Activated T-helper 1 cell treated with anti-CD3 and anti-CD28 coated beads, Interleukin-12 subunit alpha, Interleukin-12 subunit beta, Interleukin-2, Interleukin-4 antibody, amounts not matched to agents 30 ng/mL and 10 ng/mL and 1 ng/mL, durations not matched to agents 14 hours and 24 hours and 36 hours (primary cell): ENCODE data around the gene EFCAB8. TPM values are rescaled to one million over a fixed set of nuclear protein-coding genes. Genes with fewer than 3 reads are reported as not detected.
"Not testable (repeated sequence)": the region's sequence is repeated elsewhere in the genome, so short reads cannot be mapped to it uniquely, and the experiment has no call there.

Experiments used
- DNase-seq: peaks from one replicate; pipeline ENCODE4 v3.0.0; 2021; ENCODE audit warnings: low spot score
- H3K27ac Mint-ChIP-seq: one replicate; pipeline ENCODE4 v1.8.0; 2021; ENCODE audit warnings: mild to moderate bottlenecking, mixed read lengths
- H3K27me3 Mint-ChIP-seq: one replicate; pipeline ENCODE4 v1.8.0; 2022; ENCODE audit warnings: mild to moderate bottlenecking, moderate library complexity, mixed read lengths; ENCODE audit not compliant: insufficient read depth
- H3K36me3 Mint-ChIP-seq: one replicate; pipeline ENCODE4 v1.8.0; 2021; ENCODE audit warnings: low read depth, mixed read lengths
- H3K4me1 Mint-ChIP-seq: one replicate; pipeline ENCODE4 v1.8.0; 2021; ENCODE audit warnings: low read depth, mixed read lengths
- H3K4me3 Mint-ChIP-seq: one replicate; pipeline ENCODE4 v1.8.0; 2021; ENCODE audit warnings: mild to moderate bottlenecking, moderate library complexity, mixed read lengths
- H3K9me3 Mint-ChIP-seq: one replicate; pipeline ENCODE4 v1.8.0; 2021; ENCODE audit warnings: mixed read lengths
- intact Hi-C: fragments of 100-400 bp; cut with micrococcal nuclease; formaldehyde crosslinking; loops from one replicate; pipeline ENCODE4 v1.15.1; 2024
- total RNA-seq: library from RNA; stranded (reverse); gene quantifications from 2 replicates; pipeline ENCODE4 v1.2.3, GENCODE V29; 2022

Gene EFCAB8
- total RNA-seq, 1 donor from 2014 or later: 0.39 TPM

DNA sequence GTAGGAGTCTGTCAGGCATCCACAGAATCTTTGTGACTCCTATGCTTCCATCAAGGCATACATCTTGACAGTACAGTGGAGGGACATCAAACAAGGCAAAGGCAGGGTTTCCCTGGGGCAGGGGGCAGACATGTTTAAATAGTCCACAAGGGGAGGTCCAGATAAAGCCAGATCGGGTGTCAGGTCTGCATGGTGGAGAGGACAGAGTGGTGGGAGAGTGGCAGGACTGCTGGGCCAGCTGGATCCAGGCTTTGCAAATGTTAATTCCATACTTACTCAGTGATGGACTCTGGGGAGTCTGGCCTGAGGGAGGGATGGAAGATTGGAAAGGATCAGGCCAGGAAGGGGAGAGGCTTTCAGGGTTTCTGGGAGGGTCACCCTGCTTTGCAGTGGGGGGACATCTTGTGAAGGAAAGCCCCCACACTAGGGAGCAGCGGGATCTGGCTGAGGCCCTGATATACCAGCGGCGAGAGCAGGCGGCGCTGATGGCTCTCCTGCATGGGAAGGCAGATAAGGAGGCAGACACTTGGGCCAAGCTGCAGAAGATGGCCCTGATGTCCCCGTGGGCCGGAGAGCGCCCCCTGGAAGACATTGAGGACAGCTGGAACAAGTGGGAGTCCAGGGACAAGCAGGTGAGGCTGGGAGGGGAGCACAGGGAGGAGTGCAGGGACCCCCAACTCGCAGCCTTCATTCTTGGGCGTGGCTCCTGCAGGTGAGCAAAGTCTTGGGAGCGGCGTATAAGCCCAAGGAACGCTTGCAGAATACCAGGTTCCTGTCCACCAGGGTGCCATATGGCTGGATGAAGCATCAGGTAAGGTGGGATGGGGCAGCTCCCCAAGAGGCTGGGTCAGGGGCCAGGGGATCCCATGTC, 100.9 kb downstream of the EFCAB8 start:
- Mint-ChIP-seq H3K4me3 (no peak overlapping the region), H3K27ac (no peak overlapping the region), H3K9me3 (peaks cover 19% of the 10 kb centered on the region), H3K27me3 (no peaks in the 10 kb centered on the region), H3K4me1 (no peaks in the 10 kb centered on the region), H3K36me3 (peaks cover 7% of the 10 kb centered on the region)
- intact Hi-C loops: no loop called here
- no peak for DNase-seq

- no peak overlapping the region for H3K4me3 Mint-ChIP-seq
- peaks cover 16% of the 10 kb centered on the region for H3K9me3 Mint-ChIP-seq
- DNase-seq: no peak
- H3K36me3 Mint-ChIP-seq: peaks cover 7% of the 10 kb centered on the region
- H3K27ac Mint-ChIP-seq: no peak overlapping the region
- H3K27me3 Mint-ChIP-seq: no peaks in the 10 kb centered on the region
- intact Hi-C loops: no loop called here
- H3K4me1 Mint-ChIP-seq: peaks cover 2% of the 10 kb centered on the region
Observed at GRCh38 chr20:32960222-32960518, 101.4 kb downstream of the EFCAB8 start.

- no peak overlapping the region for H3K27ac Mint-ChIP-seq
- H3K36me3 Mint-ChIP-seq: peaks cover 7% of the 10 kb centered on the region
- intact Hi-C loops: no loop called here
- peaks cover 10% of the 10 kb centered on the region for H3K9me3 Mint-ChIP-seq
- no peaks in the 10 kb centered on the region for H3K27me3 Mint-ChIP-seq
- DNase-seq: no peak
- H3K4me1 Mint-ChIP-seq: peaks cover 9% of the 10 kb centered on the region
- H3K4me3 Mint-ChIP-seq: no peak overlapping the region
Observed at GRCh38 chr20:32960849-32961731, 102.4 kb downstream of the EFCAB8 start.

GRCh38 chr20:32962053-32962452, 103.3 kb downstream of the EFCAB8 start:
- intact Hi-C loops: no loop called here
- peaks cover 18% of the 10 kb centered on the region for H3K4me1 Mint-ChIP-seq
- H3K27me3 Mint-ChIP-seq: no peaks in the 10 kb centered on the region
- peaks cover 7% of the 10 kb centered on the region for H3K36me3 Mint-ChIP-seq
- H3K4me3 Mint-ChIP-seq: no peak overlapping the region
- DNase-seq: no peak
- H3K9me3 Mint-ChIP-seq: peaks cover 4% of the 10 kb centered on the region
- peak overlapping the region; percentile 40 for H3K27ac Mint-ChIP-seq

DNA sequence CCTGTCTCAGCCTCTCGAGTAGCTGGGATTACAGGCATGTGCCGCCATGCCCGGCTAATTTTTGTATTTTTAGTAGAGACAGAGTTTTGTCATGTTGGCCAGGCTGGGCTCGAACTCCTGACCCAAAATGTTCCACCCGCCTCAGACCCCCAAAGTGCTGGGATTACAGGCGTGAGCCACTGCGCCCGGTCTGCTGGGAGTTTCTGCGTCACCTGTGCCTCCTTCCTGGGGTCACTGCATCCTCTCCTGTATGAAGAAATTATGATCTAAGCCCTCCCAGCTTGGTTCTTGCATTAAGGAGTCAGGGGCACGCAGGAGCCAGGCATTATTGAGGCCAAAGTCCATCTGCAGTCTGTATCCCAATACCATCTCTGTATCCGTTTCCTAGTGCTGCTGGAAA, 103.9 kb downstream of the EFCAB8 start:
- H3K27ac Mint-ChIP-seq, DNase-seq, H3K9me3 Mint-ChIP-seq, H3K36me3 Mint-ChIP-seq, H3K4me3 Mint-ChIP-seq, intact Hi-C loops, H3K27me3 Mint-ChIP-seq: not testable (repeated sequence)
- H3K4me1 Mint-ChIP-seq: peaks cover 24% of the 10 kb centered on the region

DNA sequence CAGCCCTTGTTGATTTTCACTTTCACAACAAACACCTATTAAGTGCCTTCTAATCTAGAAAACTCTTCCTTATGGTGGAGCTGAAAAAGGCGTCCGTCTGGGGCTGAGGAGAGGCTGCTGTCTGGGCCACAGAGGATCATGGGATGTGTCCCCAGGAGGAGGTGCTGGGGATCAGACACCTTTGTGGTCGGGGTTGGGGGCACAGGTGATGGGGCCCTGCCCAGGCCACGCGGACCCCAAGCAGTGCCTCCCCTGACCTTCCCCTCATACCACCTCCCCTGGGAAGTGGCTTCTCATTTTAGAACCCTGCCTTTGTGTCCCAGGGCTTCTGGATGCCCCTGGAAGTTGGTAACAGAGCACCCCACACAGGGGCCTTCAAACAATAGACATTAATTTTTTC, 104.5 kb downstream of the EFCAB8 start:
- Mint-ChIP-seq H3K36me3 (no peaks in the 10 kb centered on the region), H3K4me1 (peaks cover 29% of the 10 kb centered on the region), H3K27ac (no peak overlapping the region), H3K27me3 (no peaks in the 10 kb centered on the region), H3K4me3 (no peak overlapping the region), H3K9me3 (no peaks in the 10 kb centered on the region)
- intact Hi-C loops: no loop called here
- no peak for DNase-seq

DNA sequence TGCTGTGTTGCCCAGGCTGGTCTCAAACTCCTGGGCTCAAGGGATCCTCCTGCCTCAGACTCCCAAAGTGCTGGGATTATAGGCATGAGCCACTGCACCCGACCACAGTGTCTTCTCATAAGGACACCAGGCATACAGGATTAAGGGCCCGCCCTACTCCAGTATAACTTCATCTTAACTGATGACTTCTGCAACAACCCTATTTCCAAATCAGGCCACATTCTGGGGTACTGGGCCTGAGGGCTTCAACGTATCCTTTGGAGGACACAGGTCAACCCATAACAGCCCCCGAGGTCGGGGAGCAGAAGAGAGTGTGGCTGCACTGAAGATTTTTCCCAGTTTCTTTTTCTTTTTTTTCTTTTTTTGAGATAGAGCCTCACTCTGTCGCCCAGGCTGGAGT, 105.9 kb downstream of the EFCAB8 start:
- no peak for DNase-seq

GRCh38 chr20:32965115-32965514, 106.4 kb downstream of the EFCAB8 start:
- no peaks in the 10 kb centered on the region for H3K27me3 Mint-ChIP-seq
- intact Hi-C loops: no loop called here
- H3K36me3 Mint-ChIP-seq: no peaks in the 10 kb centered on the region
- no peaks in the 10 kb centered on the region for H3K9me3 Mint-ChIP-seq
- no peak for DNase-seq
- H3K4me3 Mint-ChIP-seq: no peak overlapping the region
- peaks cover 47% of the 10 kb centered on the region for H3K4me1 Mint-ChIP-seq
- H3K27ac Mint-ChIP-seq: no peak overlapping the region

More for the DNA sequence above, 105.9 kb downstream of the EFCAB8 start:
- no peaks in the 10 kb centered on the region for H3K9me3 Mint-ChIP-seq
- intact Hi-C loops: no loop called here
- no peaks in the 10 kb centered on the region for H3K36me3 Mint-ChIP-seq
- H3K27me3 Mint-ChIP-seq: no peaks in the 10 kb centered on the region
- H3K27ac Mint-ChIP-seq: no peak overlapping the region
- H3K4me1 Mint-ChIP-seq: peaks cover 42% of the 10 kb centered on the region
- H3K4me3 Mint-ChIP-seq: no peak overlapping the region

- Mint-ChIP-seq H3K4me3 (no peak overlapping the region), H3K27me3 (no peaks in the 10 kb centered on the region), H3K9me3 (no peaks in the 10 kb centered on the region), H3K27ac (no peak overlapping the region), H3K4me1 (peaks cover 54% of the 10 kb centered on the region), H3K36me3 (no peaks in the 10 kb centered on the region)
- intact Hi-C loops: loop anchor here (2.0 kb wide), 1 partner anchor 19 kb away; no protein-coding TSS in a partner anchor
- no peak for DNase-seq
Observed at GRCh38 chr20:32965581-32966373, 107.1 kb downstream of the EFCAB8 start.

GRCh38 chr20:32966382-32966781, 107.7 kb downstream of the EFCAB8 start:
- Mint-ChIP-seq H3K4me1 (peaks cover 57% of the 10 kb centered on the region), H3K36me3 (no peaks in the 10 kb centered on the region), H3K4me3 (no peak overlapping the region), H3K27me3 (no peaks in the 10 kb centered on the region), H3K27ac (no peak overlapping the region), H3K9me3 (no peaks in the 10 kb centered on the region)
- no peak for DNase-seq
- intact Hi-C loops: loop anchor here (2.0 kb wide), 1 partner anchor 20 kb away; no protein-coding TSS in a partner anchor

DNA sequence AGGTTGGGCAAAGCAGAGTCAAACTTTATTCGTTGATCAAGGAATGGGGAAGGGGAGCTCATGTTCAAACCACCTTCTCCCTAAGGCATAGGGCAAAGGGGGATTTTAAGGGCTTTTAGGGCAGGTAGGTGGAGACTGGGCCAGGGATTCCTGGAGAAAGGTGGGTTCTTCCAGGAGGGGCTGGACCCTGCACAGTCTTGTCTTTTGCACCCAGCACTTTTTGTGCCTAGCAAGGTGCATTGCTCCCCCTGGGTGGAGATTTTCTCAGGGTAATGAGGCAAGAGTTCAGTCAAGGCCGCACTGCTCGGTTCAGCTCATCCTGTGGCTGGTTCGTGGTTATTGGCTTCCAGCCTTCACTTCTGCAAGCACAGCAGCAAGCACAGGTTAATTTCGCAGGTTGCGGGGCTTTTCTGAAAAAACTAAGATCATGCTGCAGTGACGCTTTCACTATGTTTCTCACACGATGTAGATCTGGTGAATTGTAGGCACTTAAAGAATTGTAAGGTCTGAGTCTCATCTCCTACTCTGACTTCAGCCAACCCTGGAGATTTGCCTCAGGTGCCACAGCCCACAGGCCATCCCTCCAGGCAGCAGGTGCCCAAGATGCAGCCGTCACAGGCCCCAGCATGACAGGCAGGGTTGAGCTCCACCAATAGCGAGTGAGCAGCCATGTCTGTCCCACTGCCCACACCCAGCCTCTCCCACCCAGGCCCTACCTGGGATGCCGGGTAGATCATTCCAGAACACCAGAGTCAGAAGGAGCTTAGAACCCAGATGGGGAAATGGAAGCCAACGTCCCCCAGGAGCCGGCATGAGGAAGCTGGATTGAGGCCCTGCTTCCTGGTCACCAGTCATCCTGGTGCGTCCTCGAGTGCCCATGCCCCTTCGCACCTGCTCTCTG, 108.4 kb downstream of the EFCAB8 start:
- Mint-ChIP-seq H3K4me3 (peak overlapping the region; percentile 37), H3K36me3 (no peaks in the 10 kb centered on the region), H3K4me1 (peaks cover 57% of the 10 kb centered on the region), H3K9me3 (no peaks in the 10 kb centered on the region), H3K27me3 (no peaks in the 10 kb centered on the region), H3K27ac (peak overlapping the region; percentile 73)
- peak; percentile 63 for DNase-seq
- intact Hi-C loops: loop anchor here (2.0 kb wide), 1 partner anchor 20 kb away; no protein-coding TSS in a partner anchor
